DMS79 (cell line): ENCODE data around the gene DMTF1.
"Not testable (repeated sequence)": the region's sequence is repeated elsewhere in the genome, so short reads cannot be mapped to it uniquely, and the experiment has no call there.

ENCODE experiments used
- DNase-seq: peaks from one replicate; lab custom pipeline; 2025; lab: John Stamatoyannopoulos, UW

Gene DMTF1

DNA sequence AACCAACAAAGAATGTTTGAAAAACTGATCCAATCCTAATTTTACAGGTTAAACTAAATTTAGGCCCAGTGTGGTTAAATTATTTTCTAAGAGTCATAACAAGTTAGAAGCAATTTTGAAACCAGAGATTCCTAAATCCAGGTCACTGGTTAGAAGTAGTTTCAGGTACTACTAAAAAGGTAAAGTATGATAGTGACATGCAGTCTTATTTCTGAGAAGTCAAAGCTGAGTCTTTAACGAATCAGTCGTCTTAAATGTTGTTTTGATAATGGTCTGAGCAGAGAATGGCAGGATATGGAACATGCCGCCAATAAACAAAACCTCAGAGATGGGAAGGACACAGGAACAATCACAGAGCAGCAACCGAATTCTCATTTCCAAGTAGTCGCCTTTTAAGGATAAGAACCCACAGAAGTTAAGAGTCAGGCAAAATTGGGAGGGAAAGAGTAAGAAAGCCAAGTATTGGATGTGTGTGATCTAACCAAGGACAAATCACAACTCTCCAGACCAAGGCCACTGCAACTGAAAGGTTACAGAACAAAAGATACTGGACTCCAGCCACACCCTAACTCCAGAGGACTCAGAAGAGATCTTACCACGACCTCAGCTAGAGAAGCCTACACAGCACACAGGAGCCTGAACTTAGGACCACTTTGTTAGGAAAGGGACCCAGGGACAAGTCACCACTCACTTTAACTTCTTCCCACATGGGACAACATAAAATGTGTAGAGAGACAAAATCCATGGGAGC, 47.6 kb downstream of the DMTF1 start:
- no peak for DNase-seq

DNA sequence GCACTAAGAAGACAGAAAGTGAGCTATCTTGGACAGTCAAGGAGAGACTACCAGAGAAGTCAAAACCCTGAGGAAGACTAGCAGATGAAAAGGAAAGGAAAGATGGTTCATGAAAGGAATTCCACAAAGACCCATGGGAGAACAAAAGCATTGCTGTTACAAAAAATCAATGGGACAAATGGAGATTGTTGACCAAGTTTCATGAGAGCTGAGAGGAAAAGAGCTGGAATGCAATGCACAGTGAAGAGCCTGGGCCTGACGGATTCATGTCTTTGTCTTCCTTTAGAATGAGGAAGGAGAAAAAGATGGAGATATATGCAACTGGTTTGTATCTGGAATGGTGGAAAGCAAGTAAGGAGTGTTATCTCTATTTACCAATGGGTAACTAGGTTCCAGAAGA, 50.0 kb downstream of the DMTF1 start:
- no peak for DNase-seq

DNA sequence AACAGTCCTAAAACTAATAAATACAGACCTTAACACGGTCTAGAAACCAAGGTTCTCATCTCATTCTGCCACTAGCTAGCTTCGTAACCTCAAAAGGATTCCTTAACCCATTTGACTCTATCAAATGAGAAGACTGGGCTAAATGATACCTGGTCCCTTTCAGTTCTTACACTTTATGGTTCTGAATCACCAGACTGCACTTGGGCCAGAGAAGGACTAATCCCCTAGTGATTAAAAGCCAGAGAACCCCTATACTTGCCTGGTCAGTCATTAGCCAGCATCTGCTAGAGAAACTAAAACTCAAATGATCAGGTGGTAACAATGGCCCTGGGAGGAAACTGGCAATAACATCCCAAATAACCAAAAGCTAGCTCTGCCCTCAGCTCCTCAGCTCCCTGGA, 50.5 kb downstream of the DMTF1 start:
- no peak for DNase-seq

DNA sequence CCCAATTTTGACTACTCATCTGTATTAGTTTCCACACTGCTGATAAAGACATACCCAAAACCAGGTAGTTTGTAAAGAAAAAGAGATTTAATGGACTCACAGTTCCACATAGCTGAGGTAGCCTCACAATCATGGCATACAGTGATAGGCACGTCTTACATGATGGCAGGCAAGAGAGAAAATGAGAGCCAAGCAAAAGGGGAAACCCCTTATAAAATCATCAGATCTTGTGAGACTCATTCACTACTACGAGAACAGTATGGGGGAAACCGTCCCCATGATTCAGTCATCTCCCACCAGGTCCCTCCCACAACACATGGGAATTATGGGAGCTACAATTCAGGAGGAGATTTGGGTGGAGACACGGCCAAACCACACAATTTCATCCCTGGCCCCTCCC, 51.7 kb downstream of the DMTF1 start:
- not testable (repeated sequence) for DNase-seq

DNA sequence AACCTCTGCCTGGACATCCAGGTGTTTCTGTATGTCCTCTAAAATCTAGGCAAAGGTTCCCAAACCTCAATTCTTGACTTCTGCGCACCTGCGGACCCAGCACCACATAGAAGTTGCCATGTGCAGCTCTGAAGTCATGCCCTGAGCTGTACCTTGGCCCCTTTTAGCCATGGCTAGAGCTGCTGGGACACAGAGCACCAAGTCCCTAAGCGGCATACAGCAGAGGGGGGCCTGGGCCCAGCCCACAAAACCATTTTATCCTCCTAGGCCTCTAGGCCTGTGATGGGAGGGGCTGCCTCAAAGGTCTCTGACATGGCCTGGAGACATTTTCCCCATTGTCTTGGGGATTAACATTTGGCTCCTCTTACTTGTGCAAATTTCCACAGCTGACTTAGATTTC, 52.7 kb downstream of the DMTF1 start:
- no peak for DNase-seq

DNA sequence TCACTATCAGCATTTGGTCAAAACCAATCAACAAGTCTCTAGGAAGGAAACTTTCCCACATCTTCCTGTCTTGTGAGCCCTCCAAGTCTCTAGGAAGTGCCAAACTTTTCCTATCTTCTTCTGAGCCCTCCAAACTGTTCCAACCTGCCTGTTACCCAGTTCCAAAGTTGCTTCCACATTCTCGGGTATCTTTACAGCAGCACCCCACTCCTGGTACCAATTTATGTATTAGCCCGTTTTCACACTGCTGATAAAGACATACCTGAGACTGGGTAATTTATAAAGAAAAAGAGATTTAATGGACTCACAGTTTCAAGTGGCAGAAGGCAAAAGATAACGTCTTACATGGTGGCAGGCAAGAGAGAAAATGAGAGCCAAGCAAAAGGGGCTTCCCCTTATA, 53.4 kb downstream of the DMTF1 start:
- DNase-seq, result not testable (repeated sequence)

DNA sequence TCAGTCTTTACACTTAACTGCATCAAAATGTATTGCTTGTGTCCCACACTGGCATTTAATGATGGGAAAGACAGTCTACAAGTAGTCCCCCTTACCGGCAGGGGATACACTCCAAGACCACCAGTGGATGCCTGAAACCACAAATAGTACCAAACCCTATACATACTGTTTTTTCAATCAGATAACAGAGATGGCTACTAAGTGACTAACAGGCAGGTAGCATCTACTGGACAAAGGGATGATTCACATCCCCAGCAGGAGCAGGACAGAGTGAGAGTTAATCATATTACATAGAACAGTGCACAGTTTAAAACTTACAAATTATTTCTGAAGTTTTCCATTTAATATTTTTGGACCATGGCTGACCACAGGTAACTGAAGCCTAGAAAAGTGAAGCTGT, 54.1 kb downstream of the DMTF1 start:
- no peak for DNase-seq

DNA sequence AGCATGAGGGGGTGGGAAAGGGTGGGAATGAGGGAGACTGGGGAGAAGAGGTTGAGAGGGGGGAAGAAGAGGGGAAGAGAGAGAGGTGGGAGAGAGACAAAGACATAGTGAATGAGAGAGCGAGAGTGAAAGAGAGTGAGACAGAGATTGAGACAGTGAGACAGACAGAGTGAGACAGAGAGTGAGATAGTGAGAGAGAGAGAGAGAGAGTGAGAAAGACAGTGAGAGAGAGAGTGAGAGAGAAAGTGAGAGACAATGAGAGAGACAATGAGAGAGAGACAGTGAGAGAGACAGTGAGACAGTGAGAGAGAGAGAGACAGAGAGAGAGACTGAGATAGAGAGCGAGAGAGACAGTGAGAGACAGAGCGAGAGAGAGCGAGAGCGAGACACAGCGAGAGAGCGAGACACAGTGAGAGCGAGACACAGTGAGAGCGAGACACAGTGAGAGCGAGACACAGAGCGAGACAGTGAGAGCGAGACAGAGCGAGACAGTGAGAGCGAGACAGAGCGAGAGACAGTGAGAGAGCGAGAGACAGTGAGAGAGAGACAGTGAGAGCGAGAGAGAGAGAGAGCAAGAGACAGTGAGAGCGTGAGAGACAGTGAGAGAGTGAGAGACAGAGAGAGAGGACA, 57.2 kb downstream of the DMTF1 start:
- DNase-seq, result no peak

DNA sequence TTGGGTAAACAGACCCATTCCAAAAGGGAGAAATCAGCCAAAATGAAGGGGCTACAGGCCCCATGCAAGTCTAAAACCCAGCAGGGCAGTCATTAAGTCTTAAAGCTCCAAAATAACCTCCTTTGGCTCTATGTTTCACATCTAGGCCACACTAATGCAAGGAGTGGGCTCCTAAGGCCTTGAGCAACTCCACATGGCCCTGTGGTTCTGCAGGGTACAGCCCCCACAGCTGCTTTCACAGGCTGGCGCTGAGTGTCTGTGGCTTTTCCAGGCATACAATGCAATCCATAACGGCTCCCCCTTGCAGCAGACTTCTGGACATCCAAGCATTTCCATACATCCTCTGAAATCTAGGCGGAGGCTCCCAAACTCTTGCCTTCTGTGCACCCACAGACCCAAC, 58.3 kb downstream of the DMTF1 start:
- DNase-seq, result no peak

DNA sequence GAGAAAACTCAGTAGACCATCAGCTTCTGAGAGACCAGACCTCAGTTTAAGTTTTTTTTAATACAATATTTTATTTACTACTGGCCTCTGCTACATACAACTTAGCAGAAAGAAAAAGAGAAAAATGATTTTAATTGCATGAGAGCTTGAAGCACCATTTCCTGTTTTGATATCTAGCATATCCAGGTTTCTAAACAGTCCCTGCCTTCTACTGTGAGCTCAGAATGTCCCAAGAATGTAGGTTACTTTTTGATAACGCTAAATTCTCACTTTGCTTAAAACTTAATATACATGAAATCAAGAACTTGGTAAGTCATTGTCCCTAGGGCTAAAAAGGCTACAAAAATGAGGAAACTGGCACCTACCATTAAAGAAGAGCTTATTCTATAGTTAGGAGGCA, 60.2 kb downstream of the DMTF1 start:
- no peak for DNase-seq

DNA sequence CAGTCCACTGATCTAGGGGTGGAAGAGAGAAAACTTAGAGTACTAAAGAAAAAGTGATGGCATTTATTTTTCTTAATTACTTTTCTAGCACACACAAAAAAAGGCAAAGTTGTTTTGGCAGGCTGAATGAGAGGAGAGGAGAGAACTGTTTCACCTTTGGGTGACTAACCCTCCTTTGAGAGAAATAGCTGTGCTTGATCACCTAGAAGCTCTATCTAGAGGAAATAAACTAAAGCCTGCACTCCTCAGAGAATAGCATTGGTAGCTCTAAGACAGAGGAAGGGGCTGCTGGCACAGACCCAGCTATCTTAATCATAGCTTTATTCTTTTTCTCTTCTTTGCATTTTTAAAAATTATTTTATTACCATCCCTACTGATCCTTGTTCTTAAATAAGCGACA, 61.0 kb downstream of the DMTF1 start:
- no peak for DNase-seq

DNA sequence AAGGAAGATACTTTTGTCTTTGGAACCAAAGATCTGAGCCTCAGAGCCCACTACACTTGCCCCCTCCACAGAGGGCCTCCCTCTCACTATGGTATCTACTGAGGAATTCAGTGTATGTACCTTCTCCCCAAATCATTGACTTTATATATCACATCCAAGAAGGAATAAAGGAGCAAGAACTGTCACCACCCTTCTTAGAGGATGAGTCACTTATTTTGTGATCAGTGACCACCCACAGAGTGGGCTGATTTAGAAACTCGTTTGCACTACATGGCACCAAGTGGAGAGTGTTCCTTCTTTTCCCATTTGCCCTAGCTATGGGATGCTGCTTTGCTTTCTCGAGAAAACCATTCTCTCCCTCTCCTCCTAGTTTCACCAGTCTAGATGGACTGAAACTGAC, 61.6 kb downstream of the DMTF1 start:
- DNase-seq, result no peak

DNA sequence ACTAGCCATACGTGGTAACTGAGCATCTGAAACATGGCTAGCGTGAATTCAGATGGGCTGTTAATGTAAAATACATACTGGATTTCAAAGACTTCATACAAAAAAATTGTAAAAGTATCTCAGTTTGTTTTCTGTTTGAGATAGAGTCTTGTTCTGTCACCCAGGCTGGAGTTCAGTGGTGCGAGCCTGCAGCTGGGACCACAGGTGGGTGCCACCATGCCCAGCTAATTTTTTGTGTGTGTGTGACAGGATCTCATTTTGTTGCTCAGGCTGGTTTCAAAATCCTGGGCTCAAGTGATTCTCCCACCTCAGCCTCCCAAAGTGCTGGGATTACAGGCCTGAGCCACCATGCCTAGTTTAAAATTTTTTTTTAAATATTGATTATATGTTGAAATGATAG, 62.8 kb downstream of the DMTF1 start:
- DNase-seq, result no peak

DNA sequence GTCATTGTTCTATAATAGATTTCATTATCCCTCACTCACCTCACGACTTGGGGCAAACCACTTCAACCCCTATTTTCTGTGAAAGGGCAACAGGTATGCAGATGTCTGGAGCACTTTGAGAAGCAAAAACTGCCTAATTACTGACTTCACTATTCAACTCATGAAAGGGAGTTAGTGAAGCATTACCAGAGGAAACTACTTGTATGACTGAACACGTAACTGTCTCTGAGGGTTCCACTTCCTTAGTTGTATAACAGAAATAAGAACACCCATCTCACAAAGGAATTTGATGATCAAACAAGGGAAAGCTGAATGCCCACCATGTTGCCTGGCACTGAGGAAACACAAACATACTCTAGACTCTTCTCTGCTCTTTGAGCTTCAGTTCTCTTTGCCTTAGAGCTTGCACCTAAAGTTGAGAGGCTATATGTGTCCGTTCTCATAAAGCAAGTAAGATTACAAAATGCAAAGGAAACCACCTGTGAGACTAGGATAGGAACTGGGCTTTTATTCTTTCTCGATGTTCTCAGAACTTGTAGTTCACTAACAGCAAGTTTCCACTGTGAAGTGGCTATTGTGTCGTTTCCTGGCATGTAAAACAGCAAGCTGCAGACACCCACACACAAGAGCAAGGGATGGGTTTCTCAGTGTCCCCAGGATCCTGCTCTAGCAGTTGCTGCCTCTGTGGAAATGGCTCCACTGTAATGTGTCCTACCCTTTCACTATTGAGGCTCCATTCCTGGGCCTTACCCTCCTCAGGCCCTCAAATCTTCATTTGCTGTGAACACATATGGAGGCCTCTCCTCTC, 64.7 kb downstream of the DMTF1 start:
- peak; percentile 4 for DNase-seq

DNA sequence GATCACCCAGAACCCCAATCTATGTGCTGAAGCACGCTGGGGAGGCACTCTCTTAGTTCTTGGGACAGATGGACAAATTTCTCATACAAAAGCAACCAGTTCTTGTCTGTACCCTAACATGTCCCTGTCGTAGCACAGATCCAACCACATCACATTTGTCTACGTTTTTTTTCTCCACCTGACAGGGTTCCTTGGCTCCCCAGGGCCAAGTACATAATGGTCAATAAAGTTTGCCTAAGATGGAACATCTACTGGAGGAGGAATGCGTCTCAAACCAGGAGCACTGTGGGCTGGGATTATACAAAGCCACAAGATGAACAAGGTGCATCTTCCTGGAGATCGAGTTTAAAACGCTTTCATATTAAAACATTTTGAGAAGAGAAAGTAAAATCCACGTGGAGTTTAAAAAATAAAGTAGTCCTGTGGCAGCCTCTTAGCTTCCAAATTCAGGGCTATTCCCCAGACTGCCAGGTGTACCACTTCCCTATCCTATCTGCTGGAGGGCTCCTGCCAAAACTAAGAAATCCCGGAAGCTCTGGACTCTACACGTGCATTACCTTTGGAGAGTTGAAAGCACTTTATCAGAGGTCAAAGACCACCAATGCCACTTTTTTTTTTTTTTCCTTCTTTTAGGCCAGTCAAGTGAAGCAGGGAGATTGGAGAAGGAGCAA, 65.9 kb downstream of the DMTF1 start:
- DNase-seq, result no peak

DNA sequence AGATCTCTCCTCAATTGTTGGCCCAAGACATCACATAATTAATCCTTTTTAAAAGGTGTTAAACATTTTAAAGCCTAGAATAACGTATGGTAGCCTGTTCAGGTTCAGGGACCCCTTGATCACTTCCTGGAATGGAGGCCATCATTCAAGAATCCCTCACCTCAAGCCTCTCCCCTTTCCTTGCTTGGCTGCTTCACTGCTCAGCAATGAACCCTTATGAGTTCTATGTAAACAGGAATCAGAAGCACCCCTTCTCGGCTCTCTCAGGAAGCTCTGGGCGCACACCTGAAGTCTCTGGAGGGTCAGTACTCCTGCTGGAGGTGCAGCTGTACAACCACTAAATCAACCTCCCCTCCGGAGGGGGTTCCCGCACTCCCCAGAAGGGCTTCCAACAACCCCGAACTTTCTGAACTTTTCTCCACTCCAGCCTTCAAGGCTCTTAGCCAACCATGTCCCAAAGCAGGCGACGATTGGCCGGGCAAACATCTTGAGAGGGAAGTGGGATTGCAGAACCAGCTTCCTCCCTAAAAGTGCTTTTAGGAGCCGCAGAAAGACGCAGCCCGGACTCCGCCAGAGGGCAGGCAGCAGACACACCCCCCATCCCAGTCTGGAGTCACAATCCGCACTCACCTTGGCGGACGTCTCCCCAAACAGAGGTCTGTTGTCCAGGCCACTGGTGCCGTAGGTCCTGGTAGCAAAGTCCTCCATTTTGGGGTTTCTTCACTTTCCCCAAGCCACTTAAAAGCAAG, 66.7 kb downstream of the DMTF1 start:
- DNase-seq, result peak; percentile 79

DNA sequence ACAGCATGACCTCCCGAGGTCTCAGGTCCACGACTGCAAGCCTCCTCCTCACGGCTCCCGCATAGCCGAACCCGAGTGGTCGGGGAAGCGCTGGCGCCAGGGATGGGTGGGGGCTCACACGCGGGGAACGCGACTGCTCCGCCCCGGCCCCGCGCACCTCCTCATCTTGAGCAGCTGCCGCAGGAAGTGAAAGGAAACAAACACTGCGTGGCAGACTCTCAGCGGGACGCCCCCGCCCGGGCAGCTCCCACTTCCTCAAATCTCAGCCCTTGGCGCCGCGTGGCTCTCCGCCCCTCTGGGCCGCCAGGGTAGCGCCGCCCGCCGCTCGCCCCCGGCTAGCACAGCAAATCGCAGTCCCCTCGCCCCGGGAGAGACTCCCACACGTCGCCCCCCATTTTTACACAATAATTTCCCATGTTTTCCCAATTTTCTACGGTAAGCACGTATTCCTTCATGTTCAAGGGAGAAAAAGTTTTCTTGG, 67.3 kb downstream of the DMTF1 start, which contains the start of gene TMEM243:
Gene TMEM243, minus strand, starts transcription at position 188 of the 481 bp plus-strand sequence. CDS start 229 bp downstream, outside the sequence.
- no peak for DNase-seq

DNA sequence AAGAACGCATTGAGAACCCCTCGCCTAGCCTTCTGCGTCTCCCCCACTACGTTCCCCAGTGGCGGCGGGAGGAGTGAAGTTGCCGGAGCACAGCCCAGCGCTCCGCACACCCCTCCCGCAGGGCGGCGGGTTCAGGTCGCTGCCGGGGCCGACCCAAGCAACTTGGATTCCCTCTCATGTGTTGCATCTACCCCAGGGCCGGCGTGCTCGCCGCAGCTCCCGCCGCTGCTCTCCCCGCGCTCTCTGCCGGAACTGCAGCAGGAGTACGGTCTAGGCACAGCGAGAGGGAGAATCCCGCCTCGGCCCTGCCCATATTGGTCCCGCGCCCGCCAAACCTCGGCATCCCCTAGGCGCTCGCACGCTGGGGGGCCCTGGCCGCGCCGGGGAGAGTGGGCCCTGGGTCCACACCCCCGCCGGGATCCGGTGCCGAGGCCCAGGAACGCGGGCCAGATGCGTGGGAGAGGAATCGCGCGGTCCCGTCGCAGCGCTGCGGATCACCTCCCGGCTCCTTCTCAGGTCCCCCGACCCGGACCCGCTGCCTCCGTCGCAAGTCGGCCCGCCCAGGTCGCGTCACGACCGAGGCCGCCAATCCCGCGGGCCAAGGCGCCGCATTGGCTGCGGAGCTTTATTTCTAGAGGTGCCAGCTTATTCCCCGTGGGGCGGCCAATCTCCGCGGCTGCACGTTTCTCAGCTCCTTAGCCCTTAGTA, 67.9 kb downstream of the DMTF1 start:
- DNase-seq, result peak; percentile 51

DNA sequence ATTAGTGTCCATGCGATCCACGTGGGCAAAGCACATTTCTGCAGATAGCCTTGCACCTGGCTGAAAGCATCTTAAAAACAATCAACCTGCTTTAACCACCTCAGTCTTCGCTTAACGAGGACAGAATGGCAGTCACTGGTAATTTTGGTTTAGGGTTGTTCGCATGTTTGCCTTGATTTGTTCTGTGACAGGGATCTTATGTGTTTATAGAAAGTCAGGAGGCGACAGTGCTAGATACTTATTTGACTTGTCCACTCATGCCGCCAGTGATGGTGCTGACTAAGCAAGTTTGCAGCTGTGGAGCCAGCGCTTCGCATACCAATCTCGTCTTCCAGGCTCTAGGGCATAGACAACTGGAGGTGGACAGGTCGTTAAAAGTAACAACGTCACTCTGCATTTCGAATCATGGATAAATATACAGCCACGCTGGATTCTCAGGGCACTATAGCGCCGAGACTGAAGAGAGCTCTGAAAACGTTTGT, 68.5 kb downstream of the DMTF1 start:
- DNase-seq, result peak; percentile 17

DNA sequence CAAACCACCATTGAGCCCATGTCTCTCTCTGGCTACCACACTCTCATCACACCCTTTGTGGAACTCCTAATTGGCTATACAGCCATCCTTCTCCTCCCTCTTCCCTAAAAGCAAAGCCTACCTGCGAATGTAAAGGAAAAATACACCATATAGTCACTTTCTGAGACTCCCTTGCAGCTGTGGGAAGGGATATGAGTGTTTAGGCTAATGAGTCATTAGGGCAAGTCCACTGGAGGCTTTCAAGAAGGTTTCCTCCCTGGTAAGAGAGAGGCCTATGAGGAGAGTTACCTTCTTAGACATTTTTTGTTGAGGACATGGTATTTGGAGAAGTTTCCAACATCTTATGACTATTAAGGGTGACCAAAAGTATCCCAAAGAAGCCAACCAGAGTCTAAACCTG, 71.4 kb downstream of the DMTF1 start:
- DNase-seq, result no peak

DNA sequence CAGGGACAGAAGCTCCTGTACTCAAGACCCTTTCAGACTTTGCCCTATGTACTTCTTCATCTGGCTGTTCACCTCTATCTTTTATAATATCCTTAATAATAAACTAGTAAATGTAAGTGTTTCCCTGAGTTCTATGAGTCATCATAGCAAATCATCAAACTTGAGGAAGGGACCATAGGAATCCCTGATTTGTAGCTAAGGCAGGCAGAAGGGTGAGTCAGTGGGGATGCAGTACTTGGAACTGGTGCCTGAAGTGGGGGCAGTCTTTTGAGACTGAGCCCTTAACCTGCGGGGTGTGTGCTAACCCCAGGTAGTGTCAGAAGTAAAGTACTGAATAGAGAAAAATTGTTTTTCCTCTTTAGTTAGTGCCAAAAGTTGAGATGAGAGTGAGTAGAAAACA, 73.4 kb downstream of the DMTF1 start:
- DNase-seq, result no peak
